HepG2 (cell line): ENCODE results near the gene TEAD4. TPM values are rescaled to one million over a fixed set of nuclear protein-coding genes. Genes with fewer than 3 reads are reported as not detected.

Experiments
- ATAC-seq: fragments of 200-7000 bp; cut with Tn5 transposase; 3 replicates; pipeline ENCODE4 v1.9.1; 2020; ENCODE audit warnings: mild to moderate bottlenecking, moderate library complexity
- BruUV-seq: library from RNA; stranded (reverse); fragments of 400-500 nt; replicated peaks from 2 replicates; lab custom pipeline; 2021; lab: Mats Ljungman, UMichigan
- CTCF ChIA-PET: fragments of 300-600 bp; formaldehyde crosslinking; extraction: SDS; loops from one replicate; lab custom pipeline; 2021; ENCODE audit warnings: low total read pairs, inconsistent platforms, low intra/inter-chr PET ratio; lab: Yijun Ruan, JAX
- POLR2A ChIA-PET: fragments of 350-600 bp; sonication (Branson Sonifier 250); formaldehyde crosslinking; loops from one replicate; lab custom pipeline; 2020; ENCODE audit warnings: antibody characterized with exemption, inconsistent platforms; lab: Yijun Ruan, JAX
- DNase-seq: peaks from one replicate; pipeline ENCODE4 v3.0.0-alpha.2; 2015; ENCODE audit warnings: low spot score
- FAIRE-seq: peaks from 3 replicates; lab custom pipeline; 2011; peaks lifted over from hg19 to GRCh38; lab: Jason Lieb, UNC
- H2AFZ ChIP-seq: one replicate; pipeline ENCODE4 v1.6.1; 2011; ENCODE audit warnings: low read length, inconsistent platforms
- H3K27ac ChIP-seq: fragments of 300-600 bp; 3 replicates; pipeline ENCODE4 v1.8.0; 2011; ENCODE audit warnings: mixed run types, mild to moderate bottlenecking, mixed read lengths, low read length, inconsistent platforms; ENCODE audit not compliant: insufficient read depth; ENCODE audit errors: extremely low read length
- H3K27me3 ChIP-seq, 2 experiments: fragments of 200-600 bp in 1 of 2; 2 replicates in 1 of 2; 3 replicates in 1 of 2; pipeline versions ENCODE4 v1.6.0 to v1.8.0; 2011; ENCODE audit warnings: low read length in 2 of 2, mild to moderate bottlenecking in 2 of 2, moderate library complexity in 2 of 2, inconsistent platforms in 1 of 2; ENCODE audit not compliant: insufficient read depth in 2 of 2, control insufficient read depth in 1 of 2
- H3K36me3 ChIP-seq, 2 experiments: fragments of 200-600 bp in 1 of 2; replicated peaks in 1 of 2; 2 replicates in 1 of 2; 3 replicates in 1 of 2; pipeline versions ENCODE4 v1.5.1 to v1.8.0; 2011; ENCODE audit warnings: low read length in 2 of 2, inconsistent platforms in 1 of 2; ENCODE audit not compliant: insufficient read depth in 2 of 2, control insufficient read depth in 1 of 2
- H3K4me1 ChIP-seq: 2 replicates; pipeline ENCODE4 v1.5.1; 2012; ENCODE audit warnings: low read length, inconsistent platforms; ENCODE audit not compliant: insufficient read depth
- H3K4me2 ChIP-seq: 2 replicates; pipeline ENCODE4 v1.6.0; 2011; ENCODE audit warnings: low read depth, low read length, inconsistent platforms
- H3K4me3 ChIP-seq, 3 experiments: fragments of 200-600 bp in 1 of 3; sonication (generic), shearing (Covaris generic) in 1 of 3; replicated peaks in 1 of 3; 2 replicates each; pipeline ENCODE4 v1.5.1; 2011 to 2016; ENCODE audit warnings: low read length in 3 of 3, inconsistent platforms in 2 of 3, low read depth in 2 of 3, mild to moderate bottlenecking in 2 of 3, control low read depth in 1 of 3, mixed read lengths in 1 of 3; ENCODE audit not compliant: insufficient read depth in 1 of 3
- H3K79me2 ChIP-seq: one replicate; pipeline ENCODE4 v1.6.1; 2011; ENCODE audit warnings: low read length, inconsistent platforms; ENCODE audit not compliant: insufficient read depth
- H3K9ac ChIP-seq: 2 replicates; pipeline ENCODE4 v1.6.0; 2011; ENCODE audit warnings: mild to moderate bottlenecking, low read depth, low read length, inconsistent platforms; ENCODE audit not compliant: insufficient read depth
- H3K9me3 ChIP-seq: 2 replicates; pipeline ENCODE4 v1.5.1; 2012; ENCODE audit warnings: mild to moderate bottlenecking, low read length
- H4K20me1 ChIP-seq: 2 replicates; pipeline ENCODE4 v1.6.0; 2011; ENCODE audit warnings: inconsistent platforms, mild to moderate bottlenecking, low read length, moderate library complexity; ENCODE audit not compliant: insufficient read depth
- AKAP8 ChIP-seq: sonication (generic); formaldehyde crosslinking; IDR thresholded peaks from 2 replicates; pipeline ENCODE4 v1.5.1; 2020; ENCODE audit warnings: mild to moderate bottlenecking, missing genetic modification reagents
- ARNT ChIP-seq: fragments of 450-650 bp; IDR thresholded peaks from 2 replicates; pipeline ENCODE4 v1.6.1; 2017
- FOSL2 ChIP-seq: sonication (generic); formaldehyde crosslinking; IDR thresholded peaks from 2 replicates; pipeline ENCODE4 v1.4.0; 2020; ENCODE audit warnings: missing genetic modification reagents
- NR2F2 ChIP-seq: IDR thresholded peaks from 2 replicates; pipeline ENCODE4 v1.6.1; 2012; ENCODE audit warnings: low read depth, inconsistent platforms, borderline replicate concordance
- RBM22 ChIP-seq: fragments of 200-400 bp; formaldehyde crosslinking; optimal IDR thresholded peaks from 2 replicates; pipeline ENCODE3; 2017; ENCODE audit warnings: mild to moderate bottlenecking, low read length, moderate library complexity
- RCOR2 ChIP-seq: IDR thresholded peaks from 2 replicates; pipeline ENCODE4 v1.6.1; 2016; ENCODE audit warnings: missing biosample characterization, missing genetic modification reagents
- ZNF260 ChIP-seq: sonication (generic); formaldehyde crosslinking; IDR thresholded peaks from 2 replicates; pipeline ENCODE4 v1.4.0; 2020; ENCODE audit warnings: missing genetic modification reagents, low read depth, mild to moderate bottlenecking, borderline replicate concordance
- ZNF354B ChIP-seq: sonication (generic); formaldehyde crosslinking; IDR thresholded peaks from 2 replicates; pipeline ENCODE4 v1.8.0; 2022; ENCODE audit warnings: mild to moderate bottlenecking, missing genetic modification reagents
- WGBS: methylation state at CpG from one replicate; pipeline ENCODE4 v1.1.6; 2017; ENCODE audit warnings: low lambda C conversion rate; 5-methylcytosine and 5-hydroxymethylcytosine counted together
- in situ Hi-C: cut with HindIII; loops from 2 replicates; pipeline ENCODE4 v1.10.0; 2017; ENCODE audit warnings: low pct_unique_long_range_greater_than_20kb; ENCODE audit not compliant: extremely low pct_ligation_motif_present
- intact Hi-C: fragments of 100-400 bp; cut with micrococcal nuclease; formaldehyde crosslinking; loops from one replicate; pipeline ENCODE4 v1.10.0; 2022; ENCODE audit not compliant: unreplicated experiment
- polyA plus RNA-seq, 8 experiments: library from polyadenylated mRNA; depleted of rRNA in 3 of 8; stranded (reverse) in 7 of 8; unstranded in 1 of 8; fragments of >200 nt; fragmentation: Illumina TruSeq in 4 of 8; extraction: Trizol in 4 of 8; gene quantifications; 2 replicates each; pipeline versions ENCODE4 v1.2.1 to v1.2.3, GENCODE V29; 2011 to 2016; ENCODE audit warnings: low read depth in 4 of 8, missing spikeins in 1 of 8, mixed read lengths in 1 of 8; ENCODE audit not compliant: insufficient read depth in 1 of 8
- total RNA-seq, 5 experiments: library from RNA; depleted of rRNA; stranded (reverse); fragments of >200 nt; fragmentation: Illumina TruSeq; extraction: Trizol; gene quantifications; 2 replicates each; pipeline ENCODE4 v1.2.3, GENCODE V29; 2016; ENCODE audit warnings: low read depth in 1 of 5
- TF ChIP-seq, protein P1 (sequence below): sonication (generic); formaldehyde crosslinking; IDR thresholded peaks from 2 replicates; pipeline ENCODE4 v1.5.0; 2020; ENCODE audit warnings: mild to moderate bottlenecking, missing genetic modification reagents, moderate library complexity
- TF ChIP-seq, protein P2 (sequence below), 2 experiments: IDR thresholded peaks; 2 replicates each; pipeline ENCODE4 v1.6.1; 2011 to 2012; ENCODE audit warnings: low read length in 2 of 2, borderline replicate concordance in 1 of 2, low read depth in 1 of 2, mild to moderate bottlenecking in 1 of 2, moderate library complexity in 1 of 2

TEAD4 gene
- total and polyA plus RNA-seq, 2 of the 13 experiments (the other 11 are each of a cell fraction or from before 2014, with no cell fraction given): 45.0 to 69.4 TPM

DNA sequence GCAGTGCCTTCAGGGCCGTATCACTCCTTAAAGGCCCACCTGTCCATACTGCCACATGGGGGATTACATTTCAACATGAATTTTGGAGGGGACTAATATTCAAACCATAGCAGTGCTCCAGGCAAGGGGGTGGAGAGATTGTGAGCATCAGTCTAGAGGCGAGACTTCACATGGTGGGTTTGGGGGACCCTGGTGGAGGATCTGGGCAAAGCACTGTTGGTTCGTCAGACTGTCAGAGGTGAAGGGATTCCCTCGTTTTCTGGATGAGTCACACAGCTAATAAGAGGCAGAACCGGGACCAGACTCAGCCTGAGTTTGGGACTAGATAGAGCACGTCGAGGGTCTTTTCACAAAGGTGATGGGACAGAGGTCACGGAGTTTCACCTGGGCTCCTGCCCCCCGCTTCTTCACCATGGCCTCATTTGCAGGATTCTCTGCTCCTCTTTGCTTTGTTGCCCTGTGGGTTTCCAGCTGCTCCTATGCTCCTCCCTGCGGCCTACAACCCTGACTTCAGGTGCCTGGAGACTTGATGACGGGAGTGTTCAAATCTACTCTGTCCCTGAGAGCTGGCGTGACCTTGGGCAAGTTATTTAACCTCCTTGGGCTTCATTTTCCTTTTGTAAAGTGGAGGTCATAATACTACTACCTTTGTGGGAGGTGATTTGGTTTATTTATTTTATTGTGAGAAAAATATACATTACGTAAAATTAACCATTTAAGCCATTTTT is 41.5 kb downstream of the TEAD4 start:
- no TSS peak for BruUV-seq
- TF ChIP-seq ARNT (no peak), RBM22 (peak; percentile 41)
- TF ChIP-seq, protein P1, sequence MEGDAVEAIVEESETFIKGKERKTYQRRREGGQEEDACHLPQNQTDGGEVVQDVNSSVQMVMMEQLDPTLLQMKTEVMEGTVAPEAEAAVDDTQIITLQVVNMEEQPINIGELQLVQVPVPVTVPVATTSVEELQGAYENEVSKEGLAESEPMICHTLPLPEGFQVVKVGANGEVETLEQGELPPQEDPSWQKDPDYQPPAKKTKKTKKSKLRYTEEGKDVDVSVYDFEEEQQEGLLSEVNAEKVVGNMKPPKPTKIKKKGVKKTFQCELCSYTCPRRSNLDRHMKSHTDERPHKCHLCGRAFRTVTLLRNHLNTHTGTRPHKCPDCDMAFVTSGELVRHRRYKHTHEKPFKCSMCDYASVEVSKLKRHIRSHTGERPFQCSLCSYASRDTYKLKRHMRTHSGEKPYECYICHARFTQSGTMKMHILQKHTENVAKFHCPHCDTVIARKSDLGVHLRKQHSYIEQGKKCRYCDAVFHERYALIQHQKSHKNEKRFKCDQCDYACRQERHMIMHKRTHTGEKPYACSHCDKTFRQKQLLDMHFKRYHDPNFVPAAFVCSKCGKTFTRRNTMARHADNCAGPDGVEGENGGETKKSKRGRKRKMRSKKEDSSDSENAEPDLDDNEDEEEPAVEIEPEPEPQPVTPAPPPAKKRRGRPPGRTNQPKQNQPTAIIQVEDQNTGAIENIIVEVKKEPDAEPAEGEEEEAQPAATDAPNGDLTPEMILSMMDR (CRISPR knock-in tag): 0 out of 2 replicates have a peak, but pooled peaks have one; percentile 7

GRCh38 chr12:3002646-3003045 is 43.4 kb downstream of the TEAD4 start:
- intact Hi-C loops (no loop called here), in situ Hi-C loops (no loop called here)
- no peak overlapping the region for H3K27ac ChIP-seq
- no peaks in the 10 kb centered on the region for H3K4me1 ChIP-seq
- WGBS: 92% methylated on average over 3 of the region's 5 CpGs
- ChIA-PET POLR2A (no interaction called here), CTCF (no interaction called here)
- FAIRE-seq (no peak), DNase-seq (no peak), ATAC-seq (no peak)
- H2AFZ ChIP-seq: no peak overlapping the region
- H3K4me3 ChIP-seq: no peak overlapping the region
- no peaks in the 10 kb centered on the region for H3K9me3 ChIP-seq
- no peak overlapping the region for H3K4me2 ChIP-seq
- H3K27me3 ChIP-seq: no peaks in the 10 kb centered on the region
- peaks cover 3% of the 10 kb centered on the region for H3K79me2 ChIP-seq
- H3K9ac ChIP-seq: no peak overlapping the region
- no TSS peak for BruUV-seq
- H4K20me1 ChIP-seq: peaks cover 5% of the 10 kb centered on the region; the same call in 1 of the 2 replicates
- peaks cover 27 to 80% of the 10 kb centered on the region in 2 experiments for H3K36me3 ChIP-seq
- TF ChIP-seq FOSL2 (CRISPR knock-in tag): no peak
- no peak for TF ChIP-seq ZNF354B (CRISPR knock-in tag)
- no peak for TF ChIP-seq NR2F2
- no peak for TF ChIP-seq RCOR2 (CRISPR knock-in tag)
- no peak for TF ChIP-seq ZNF260 (CRISPR knock-in tag)
- TF ChIP-seq, protein P2, sequence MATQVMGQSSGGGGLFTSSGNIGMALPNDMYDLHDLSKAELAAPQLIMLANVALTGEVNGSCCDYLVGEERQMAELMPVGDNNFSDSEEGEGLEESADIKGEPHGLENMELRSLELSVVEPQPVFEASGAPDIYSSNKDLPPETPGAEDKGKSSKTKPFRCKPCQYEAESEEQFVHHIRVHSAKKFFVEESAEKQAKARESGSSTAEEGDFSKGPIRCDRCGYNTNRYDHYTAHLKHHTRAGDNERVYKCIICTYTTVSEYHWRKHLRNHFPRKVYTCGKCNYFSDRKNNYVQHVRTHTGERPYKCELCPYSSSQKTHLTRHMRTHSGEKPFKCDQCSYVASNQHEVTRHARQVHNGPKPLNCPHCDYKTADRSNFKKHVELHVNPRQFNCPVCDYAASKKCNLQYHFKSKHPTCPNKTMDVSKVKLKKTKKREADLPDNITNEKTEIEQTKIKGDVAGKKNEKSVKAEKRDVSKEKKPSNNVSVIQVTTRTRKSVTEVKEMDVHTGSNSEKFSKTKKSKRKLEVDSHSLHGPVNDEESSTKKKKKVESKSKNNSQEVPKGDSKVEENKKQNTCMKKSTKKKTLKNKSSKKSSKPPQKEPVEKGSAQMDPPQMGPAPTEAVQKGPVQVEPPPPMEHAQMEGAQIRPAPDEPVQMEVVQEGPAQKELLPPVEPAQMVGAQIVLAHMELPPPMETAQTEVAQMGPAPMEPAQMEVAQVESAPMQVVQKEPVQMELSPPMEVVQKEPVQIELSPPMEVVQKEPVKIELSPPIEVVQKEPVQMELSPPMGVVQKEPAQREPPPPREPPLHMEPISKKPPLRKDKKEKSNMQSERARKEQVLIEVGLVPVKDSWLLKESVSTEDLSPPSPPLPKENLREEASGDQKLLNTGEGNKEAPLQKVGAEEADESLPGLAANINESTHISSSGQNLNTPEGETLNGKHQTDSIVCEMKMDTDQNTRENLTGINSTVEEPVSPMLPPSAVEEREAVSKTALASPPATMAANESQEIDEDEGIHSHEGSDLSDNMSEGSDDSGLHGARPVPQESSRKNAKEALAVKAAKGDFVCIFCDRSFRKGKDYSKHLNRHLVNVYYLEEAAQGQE (IDR thresholded peaks at IDR 0.05; ENCODE audit: borderline replicate concordance in 1 of 2, low read depth in 1 of 2, low read length in 2 of 2): no peak
- TF ChIP-seq AKAP8 (CRISPR knock-in tag): no peak

More for the DNA sequence above, 41.5 kb downstream of the TEAD4 start:
- FAIRE-seq (no peak), DNase-seq (peak; percentile 9), ATAC-seq (peak; percentile 49)
- in situ Hi-C loops: no loop called here
- H3K4me2 ChIP-seq: no peak overlapping the region
- POLR2A ChIA-PET: no interaction called here
- H4K20me1 ChIP-seq: peaks cover 5% of the 10 kb centered on the region; the same call in 1 of the 2 replicates
- H3K4me3 ChIP-seq: no peak overlapping the region
- H3K9ac ChIP-seq: no peak overlapping the region
- no peaks in the 10 kb centered on the region for H3K27me3 ChIP-seq
- intact Hi-C loops: no loop called here
- no peak overlapping the region for H2AFZ ChIP-seq
- 78% methylated on average over 13 of the region's 13 CpGs for WGBS
- H3K36me3 ChIP-seq: peaks cover 33 to 81% of the 10 kb centered on the region in 2 experiments
- peaks cover 3% of the 10 kb centered on the region for H3K79me2 ChIP-seq
- CTCF ChIA-PET: no interaction called here
- no peaks in the 10 kb centered on the region for H3K4me1 ChIP-seq
- no peak overlapping the region for H3K27ac ChIP-seq
- H3K9me3 ChIP-seq: no peaks in the 10 kb centered on the region
